Measurements from ENCODE around the gene NXF1.
"Not testable (repeated sequence)": the region's sequence is repeated elsewhere in the genome, so short reads cannot be mapped to it uniquely, and the experiment has no call there.

Gene NXF1

DNA sequence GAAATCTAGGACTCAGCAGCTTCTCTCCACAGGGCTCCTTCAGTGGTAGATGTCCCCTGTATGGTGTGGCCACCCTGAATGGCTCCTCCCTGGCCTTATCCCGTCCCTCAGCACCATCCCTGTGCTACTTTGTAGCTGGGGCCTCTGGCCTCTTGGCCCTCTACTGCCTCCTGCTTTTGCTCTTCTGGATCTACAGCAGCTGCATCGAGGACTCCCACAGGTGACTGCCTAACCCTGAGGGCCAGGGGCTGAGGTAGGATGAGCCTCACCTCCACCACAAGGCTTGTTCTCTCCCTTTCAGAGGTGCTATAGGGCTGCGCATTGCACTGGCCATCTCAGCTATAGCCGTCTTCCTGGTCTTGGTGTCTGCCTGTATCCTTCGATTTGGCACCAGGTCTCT lies 16.2 kb downstream of the NXF1 start:
- in situ Hi-C loops (cut with MboI; ENCODE audit: low sequenced_read_pairs), result no loop called here

DNA sequence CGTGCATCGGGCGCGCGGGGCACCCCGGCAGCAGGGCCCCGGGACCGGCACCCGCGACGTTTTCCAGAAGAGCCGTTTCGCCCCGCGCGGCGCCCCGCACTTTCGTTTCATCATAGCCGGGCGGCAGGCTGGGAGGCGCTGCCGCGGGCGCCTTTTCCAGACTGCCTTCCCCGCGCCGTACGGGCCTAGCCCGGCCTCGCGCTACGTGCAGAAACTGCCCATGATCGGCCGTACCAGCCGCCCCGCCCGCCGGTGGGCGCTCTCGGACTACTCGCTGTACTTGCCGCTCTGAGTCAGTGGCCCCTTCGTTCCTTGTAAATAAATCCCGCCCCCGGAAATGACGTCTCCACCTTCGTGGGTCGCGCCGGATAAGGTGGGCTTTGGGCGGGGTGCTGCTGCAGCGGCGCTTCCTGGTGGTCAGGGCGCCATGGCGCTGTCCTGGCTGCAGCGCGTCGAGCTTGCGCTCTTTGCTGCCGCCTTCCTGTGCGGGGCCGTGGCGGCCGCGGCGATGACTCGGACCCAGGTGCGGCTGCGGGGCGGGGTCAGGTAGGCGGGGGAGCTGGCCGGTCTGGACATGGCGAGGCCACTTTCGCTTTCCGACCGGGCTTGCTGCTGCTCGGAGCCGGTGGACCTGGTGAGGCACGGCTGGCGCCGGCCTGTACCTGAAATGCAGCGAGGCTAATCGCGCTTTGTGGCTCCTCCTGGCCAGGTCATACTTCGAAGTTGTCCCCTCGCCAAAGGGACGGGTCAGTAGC lies 18.1 kb downstream of the NXF1 start, which contains the start of gene TMEM179B:
TSS of gene TMEM179B (plus strand) at position 398 of the 755 bp plus-strand sequence. CDS start at position 428, 30 bp downstream.
- in situ Hi-C loops (cut with MboI; ENCODE audit: low sequenced_read_pairs), result no loop called here

DNA sequence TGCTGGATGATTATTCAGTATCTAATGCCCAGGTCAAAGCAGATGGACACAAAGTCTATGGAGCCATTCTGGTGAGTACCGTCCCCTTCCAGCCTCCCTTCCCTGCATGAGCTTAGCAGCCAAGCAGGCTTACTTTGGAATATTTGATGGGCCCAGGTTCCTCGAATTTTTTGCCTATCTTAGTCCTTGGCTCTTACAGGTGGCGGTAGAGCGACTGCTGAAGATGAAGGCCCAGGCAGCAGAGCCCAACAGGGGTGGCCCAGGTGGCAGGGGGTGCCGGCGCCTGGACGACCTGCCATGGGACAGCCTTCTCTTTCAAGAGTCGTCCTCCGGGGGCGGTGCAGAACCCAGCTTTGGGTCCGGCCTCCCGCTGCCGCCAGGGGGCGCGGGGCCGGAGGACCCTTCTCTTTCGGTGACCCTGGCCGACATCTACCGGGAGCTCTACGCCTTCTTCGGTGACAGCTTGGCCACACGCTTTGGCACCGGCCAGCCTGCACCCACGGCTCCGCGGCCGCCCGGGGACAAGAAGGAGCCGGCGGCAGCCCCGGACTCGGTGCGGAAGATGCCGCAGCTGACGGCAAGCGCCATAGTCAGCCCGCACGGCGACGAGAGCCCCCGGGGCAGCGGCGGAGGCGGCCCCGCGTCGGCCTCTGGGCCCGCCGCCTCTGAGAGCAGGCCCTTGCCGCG lies 18.8 kb downstream of the NXF1 start:
- in situ Hi-C loops (cut with MboI; ENCODE audit: low sequenced_read_pairs), result no loop called here

DNA sequence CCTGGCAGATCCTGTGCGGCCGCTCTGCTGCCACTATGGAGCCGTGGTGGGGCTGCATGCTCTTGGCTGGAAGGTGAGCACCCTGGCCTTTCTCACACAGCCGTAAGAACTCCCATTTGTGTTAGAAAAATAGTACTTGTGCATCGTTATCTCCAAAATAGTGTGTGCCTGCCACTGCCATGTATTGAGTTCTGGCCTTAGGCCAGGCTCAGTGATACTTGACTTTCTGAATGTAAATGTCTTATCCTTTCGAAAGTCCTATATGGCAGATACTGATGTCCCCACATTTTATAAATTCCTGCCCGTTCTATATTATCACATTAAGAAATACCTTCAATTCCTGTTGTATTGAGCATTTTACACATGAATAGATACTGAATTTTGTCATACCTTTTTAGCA lies 22.5 kb downstream of the NXF1 start:
- in situ Hi-C loops (cut with MboI; ENCODE audit: low sequenced_read_pairs), result no loop called here

DNA sequence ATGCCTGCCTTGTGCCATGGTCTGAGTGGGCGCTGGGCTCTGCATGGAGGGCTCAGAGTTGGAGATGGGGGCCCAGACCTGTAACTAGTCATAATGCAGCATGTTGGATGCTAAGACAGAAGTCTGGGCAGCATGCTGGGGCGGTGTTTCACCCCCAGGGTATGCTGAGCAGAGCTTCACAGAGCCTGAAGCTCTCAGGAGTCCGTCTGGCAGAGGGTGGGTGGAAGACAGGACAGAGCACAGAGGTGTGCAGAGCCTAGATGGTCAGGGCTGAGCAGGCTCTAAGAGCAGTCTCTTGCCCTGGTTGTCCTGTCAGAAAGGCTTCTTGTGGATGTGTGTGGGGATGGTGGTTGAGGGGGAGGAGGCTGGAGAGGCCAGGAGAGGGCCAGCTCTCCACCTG lies 26.8 kb downstream of the NXF1 start:
- in situ Hi-C loops (cut with MboI; ENCODE audit: low sequenced_read_pairs), result no loop called here

DNA sequence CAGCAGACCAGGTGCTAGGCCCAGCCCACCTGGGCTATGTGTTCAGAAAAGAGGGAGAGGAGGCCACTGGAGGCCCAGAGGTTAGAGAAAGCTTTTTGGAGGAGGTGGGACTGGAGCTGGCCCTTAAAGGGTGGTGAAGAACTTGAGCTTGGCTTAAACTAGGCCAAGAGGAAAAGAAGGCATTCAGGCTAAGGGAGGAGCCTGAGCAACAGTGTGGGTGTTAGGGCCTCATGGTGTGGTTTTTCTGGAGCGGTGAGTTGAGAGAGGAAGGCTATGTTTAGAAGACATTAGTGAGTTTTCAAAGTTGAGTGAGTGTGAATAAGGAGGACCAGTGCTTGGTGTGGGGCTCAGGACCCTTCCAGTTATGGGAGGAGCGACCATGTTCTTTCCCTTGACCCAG lies 27.9 kb downstream of the NXF1 start:
- in situ Hi-C loops (cut with MboI; ENCODE audit: low sequenced_read_pairs), result no loop called here

DNA sequence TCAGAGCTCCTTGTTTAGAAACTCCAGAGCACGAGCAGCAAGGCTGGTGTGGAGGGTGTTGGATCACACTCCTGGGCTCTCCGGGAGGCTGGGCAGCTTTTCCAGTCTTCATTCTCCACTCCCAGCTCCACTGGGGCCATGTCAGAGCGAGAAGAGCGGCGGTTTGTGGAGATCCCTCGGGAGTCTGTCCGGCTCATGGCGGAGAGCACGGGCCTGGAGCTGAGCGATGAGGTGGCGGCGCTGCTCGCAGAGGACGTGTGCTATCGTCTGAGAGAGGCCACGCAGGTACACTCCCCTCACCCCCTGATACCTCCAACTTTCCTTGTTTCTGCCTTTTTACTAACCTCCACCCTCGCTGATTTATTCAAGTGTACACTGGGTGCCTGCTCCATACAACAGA lies 29.6 kb downstream of the NXF1 start:
- in situ Hi-C loops (cut with MboI; ENCODE audit: low sequenced_read_pairs), result no loop called here

DNA sequence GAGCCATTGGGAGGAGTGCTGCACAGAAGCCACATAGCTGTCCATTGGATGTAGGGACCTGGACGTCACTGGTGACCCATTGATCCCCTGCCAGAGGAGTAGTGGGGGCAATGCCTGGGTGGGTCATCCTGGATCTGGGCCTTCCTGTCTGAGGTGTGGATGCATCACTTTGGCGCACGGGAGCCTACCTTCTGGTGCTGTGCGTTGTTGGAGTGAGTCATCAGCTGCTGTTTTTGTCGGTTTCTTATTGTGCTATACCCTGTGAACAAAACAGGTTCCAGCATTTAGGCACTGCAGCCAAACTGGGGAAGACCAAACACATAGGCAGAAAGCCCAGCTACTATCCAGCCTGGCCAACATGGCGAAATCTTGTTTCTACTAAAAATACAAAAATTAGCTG lies 30.8 kb downstream of the NXF1 start:
- in situ Hi-C loops (cut with MboI; ENCODE audit: low sequenced_read_pairs), result no loop called here

DNA sequence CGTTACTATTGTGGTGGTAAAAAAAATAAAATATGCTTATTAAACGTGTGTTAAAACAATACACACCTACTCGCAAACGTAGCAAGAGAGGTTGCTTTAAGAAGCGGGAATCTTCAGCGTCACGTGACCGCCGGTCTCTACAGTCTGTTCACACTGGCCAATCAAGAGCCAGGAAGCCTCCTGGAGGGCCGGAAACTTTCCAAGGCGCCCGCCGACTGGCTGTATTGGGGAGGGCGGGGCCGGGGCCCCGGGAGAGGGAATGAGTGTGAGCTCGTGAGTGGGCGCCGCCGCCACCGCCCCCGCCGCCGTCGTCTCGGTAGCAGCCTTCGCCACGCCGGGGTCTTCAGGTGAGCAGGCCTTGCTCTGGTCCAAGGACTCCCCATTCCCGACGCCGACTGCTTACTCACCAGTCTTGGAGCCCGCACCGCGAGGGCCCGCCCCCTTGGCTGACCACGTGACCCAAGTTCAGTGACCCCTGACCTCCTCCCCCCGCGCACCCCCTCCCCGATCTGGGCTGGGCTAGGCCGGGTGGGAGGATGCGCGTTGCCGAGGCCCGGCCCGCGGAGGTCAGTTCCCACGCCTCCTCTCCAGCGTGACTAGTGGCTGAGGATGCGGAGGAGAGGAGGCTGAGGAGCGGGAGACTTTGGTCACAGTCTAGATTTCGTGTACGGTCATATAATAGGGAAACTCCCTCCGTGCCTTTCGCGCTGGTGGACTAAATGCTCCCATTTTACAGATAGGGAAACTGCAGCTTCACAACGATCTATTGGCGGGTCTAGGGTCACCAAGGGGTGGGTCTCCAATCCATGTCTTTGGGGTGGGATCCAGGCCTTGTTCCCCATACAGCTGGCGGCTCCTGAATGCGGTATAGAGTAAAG lies 33.9 kb downstream of the NXF1 start, which contains the start of gene TAF6L:
TSS of gene TAF6L (plus strand) at position 253 of the 878 bp plus-strand sequence. CDS start 4,388 bp downstream, outside the sequence.
- in situ Hi-C loops (cut with MboI; ENCODE audit: low sequenced_read_pairs), result no loop called here

DNA sequence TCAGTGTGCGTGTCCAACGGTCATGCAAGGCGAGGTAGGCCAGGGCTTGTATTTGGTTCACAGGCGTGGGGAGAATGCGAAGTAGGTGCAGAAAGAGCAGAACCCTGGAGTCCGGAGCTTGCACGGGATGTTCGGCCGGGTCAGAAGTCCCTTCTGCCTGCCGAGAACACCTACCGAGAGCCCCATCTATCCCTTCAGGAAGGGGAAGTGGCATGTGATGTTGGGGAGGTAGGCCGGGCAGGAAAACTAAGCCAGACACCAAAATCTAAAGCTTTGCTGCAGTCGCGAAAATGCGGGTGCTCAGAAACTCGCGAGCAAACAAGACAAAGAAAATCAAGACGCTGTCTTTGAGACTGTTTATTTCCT lies 34.5 kb downstream of the NXF1 start:
- in situ Hi-C loops (cut with MboI; ENCODE audit: low sequenced_read_pairs), result no loop called here

DNA sequence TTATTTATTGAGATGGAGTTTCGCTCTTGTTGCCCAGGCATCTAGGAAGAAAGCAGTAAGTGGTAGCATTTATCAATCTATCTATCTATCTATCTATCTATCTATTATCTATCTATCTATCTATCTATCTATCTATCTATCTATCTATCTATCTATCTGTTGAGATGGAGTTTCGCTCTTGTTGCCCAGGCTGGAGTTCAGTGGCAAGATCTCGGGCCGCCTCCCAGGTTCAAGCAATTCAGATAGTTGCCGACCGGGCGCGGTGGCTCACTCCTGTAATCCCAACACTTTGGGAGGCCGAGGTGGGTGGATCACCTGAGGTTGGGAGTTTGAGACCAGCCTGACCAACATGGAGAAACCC lies 44.4 kb downstream of the NXF1 start:
- in situ Hi-C loops (cut with MboI; ENCODE audit: low sequenced_read_pairs), result not testable (repeated sequence)

DNA sequence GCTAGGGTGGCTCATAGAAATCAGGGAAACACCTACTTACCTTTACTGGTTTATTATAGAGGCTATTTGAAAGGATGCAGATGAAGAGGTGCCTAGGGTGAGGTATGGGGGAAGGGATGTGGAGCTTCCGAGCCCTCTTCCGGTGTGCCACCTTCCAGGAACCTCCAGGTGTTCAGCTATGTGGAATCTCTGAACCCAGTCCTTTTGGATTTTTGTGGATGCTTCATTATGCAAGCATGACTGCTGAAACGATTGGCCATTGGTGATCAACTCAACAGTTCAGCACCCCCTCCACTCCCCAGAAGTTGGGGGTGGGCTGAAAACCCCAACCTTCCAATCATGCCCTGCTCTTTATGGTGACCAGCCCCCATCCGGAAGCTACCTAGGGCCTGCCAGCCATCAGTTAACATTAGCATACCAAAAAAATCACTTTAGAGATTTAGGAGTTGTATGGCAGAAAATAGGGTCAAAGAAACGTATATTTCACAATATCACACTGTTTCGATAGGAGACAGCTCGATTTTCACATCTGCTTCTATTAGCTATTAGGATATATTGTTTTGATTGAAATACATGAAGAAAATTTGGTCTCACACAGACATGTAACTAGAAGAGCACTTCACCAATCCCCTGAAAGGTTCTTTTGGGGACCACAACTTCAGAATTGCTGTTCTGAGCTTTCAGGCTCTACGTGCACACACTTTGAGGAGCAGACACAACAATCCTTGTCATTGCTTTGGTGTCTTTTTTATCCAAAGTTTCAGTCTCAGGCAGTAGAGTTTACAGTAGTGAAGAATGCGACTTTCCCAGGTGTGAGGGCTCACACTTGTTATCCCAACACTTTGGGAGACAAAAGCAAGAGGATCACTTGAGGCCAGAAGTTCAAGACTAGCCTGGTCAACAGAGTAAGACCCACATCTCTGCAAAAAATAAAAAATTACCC lies 47.1 kb downstream of the NXF1 start:
- in situ Hi-C loops (cut with MboI; ENCODE audit: low sequenced_read_pairs), result no loop called here

DNA sequence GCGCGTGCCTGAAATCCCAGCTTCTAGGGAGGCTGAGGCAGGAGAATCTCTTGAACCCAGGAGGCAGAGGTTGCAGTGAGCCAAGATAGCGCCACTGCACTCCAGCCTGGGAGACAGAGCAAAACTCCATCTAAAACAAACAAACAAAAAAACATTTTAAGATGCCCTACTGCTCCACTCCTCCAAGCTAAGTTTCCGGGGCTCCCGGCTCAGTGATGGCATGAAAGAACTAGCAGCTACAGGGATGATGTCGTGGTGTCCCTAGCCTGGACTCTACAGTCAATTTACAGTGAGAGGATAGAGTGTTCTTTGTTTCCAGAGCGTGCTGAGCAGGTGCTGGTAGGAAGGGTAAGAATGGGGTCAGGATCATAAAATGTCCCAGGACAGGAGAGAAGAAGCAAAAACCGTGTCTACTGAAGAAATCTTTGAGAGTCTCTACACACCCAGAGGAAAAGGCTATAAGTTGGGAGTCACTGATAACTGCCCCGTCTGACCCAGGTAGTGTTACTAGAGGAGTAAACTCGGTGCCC lies 50.1 kb downstream of the NXF1 start:
- in situ Hi-C loops (cut with MboI; ENCODE audit: low sequenced_read_pairs), result no loop called here

DNA sequence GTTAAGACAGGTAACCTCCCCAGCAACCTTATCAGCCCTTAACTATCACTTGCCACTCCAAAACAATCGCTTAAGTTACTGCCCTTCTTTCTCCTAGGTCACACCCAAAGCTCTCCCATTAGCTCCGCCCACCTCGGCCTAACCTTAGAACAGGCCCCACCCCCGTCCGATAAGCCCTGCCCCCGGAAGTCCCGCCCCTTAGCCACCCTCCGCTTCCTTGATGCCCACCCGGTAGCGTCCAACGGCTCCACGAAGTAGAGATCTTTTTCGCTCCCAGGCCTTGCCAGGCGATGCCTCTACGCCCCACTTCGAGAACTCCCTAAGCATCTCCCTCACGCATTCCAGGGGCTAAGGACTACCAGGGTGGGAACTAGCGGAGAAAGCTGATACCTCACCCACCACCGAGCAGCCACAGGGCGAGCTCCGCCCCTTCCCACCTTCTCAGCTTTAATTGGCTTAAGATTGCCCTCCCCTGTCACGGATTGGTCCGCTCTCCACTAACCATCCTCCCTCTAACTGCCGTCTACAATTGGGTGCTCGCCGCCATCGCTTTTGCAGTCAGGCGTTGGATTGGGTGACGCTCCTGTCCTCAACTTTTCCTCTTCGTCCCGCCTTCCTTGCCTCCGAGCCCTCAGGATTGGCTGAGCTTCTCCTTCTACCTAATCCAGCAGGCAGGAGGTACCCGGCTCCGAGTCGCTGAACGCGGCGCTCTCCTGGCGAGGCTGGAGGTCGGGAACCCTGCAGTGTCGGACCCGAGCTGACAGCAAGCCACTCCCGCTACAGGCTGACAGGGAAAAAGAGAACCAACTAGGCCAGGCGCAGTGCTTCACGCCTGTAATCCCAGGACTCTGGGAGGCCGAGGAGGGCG lies 51.3 kb downstream of the NXF1 start, which contains the start of gene ZBTB3:
TSS of gene ZBTB3 (minus strand) at position 425 of the 868 bp plus-strand sequence. CDS start 496 bp downstream, outside the sequence.
- in situ Hi-C loops (cut with MboI; ENCODE audit: low sequenced_read_pairs), result no loop called here

DNA sequence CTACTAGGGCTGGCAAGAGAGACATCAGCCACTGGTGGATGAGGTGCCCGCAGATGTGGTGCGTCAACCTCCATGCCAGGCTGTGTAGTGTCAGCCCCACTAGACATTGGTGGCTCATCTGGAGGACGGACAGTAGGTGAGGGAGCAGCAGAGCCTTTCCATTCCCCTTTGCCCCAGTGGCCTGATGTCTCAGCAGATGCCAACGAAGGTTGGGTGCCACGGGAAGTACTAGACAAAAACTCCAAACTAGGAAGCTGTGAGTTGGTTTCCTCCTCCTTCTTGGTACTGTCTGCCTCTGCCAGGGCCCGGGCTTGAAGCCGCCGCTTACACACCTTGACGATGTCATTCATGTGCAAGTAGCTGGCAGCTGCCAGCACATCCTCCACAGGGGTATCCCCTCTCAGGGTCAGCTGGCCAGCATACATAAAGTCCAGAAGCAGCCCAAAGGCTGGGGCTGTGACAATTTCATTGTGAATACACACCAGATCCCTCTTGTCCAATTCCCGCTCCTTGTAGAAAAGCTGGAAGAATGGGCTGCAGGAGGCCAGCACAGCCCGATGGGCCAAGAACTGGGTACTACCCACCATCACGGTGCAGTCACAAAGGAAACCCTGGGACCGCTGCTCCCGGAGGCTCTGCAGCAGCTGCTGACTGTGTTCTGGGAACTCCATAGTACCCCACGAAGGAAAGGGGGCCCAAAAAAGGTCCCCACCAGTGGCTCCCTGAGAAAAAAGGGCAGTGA lies 52.1 kb downstream of the NXF1 start:
- in situ Hi-C loops (cut with MboI; ENCODE audit: low sequenced_read_pairs), result no loop called here

DNA sequence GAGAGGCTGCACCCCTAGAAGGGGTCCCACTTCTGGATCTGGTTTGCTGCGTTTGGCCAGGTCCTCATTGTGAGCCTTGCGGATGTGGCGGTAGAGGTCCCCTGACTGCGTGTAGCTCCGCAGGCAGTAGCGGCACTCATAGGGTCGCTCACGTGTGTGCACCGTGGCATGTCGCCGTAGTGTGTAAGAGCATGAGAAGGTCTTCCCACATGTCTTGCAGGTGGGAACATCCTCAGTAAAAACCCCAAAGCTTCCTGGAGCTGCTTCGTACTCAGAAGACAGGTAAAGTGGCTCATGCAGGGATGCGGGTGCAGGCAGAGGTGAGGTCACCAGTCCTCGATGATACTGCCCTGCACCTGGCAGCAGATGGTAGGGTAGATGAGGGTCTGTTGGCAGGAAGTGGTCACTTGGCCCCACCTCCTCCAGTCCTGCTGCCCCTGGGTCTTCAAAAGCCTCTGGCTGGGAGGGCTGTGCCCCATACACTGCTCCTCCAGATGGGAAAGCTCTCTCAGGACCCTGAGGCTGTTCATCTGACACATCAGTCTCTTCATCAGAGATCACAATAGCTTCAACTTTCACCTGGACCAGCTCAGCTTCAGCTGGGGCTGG lies 53.0 kb downstream of the NXF1 start:
- in situ Hi-C loops (cut with MboI; ENCODE audit: low sequenced_read_pairs), result no loop called here

DNA sequence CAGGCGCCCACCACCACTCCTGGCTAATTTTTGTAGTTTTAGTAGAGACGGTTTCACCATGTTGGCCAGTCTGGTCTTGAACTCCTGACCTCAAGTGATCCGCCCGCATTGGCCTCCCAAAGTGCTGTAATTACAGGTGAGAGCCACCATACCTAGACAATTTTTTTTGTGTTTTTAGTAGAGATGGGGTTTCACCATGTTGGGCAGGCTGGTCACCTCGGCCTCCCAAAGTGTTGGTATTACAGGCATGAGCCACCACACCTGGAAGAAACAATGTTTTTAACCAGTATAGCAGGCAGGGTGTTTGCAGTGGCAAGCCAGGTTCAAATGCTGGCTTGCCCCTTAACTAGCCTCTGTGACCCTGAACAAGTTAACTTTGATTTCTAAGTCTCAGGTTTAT lies 55.3 kb downstream of the NXF1 start:
- in situ Hi-C loops (cut with MboI; ENCODE audit: low sequenced_read_pairs), result not testable (repeated sequence)

Data from HL-60/S4 treated with retinoic acid at 250 ng/mL for 4 days and 3 days (cell line).